ENCODE results near the gene ADAM11.

Gene ADAM11

DNA sequence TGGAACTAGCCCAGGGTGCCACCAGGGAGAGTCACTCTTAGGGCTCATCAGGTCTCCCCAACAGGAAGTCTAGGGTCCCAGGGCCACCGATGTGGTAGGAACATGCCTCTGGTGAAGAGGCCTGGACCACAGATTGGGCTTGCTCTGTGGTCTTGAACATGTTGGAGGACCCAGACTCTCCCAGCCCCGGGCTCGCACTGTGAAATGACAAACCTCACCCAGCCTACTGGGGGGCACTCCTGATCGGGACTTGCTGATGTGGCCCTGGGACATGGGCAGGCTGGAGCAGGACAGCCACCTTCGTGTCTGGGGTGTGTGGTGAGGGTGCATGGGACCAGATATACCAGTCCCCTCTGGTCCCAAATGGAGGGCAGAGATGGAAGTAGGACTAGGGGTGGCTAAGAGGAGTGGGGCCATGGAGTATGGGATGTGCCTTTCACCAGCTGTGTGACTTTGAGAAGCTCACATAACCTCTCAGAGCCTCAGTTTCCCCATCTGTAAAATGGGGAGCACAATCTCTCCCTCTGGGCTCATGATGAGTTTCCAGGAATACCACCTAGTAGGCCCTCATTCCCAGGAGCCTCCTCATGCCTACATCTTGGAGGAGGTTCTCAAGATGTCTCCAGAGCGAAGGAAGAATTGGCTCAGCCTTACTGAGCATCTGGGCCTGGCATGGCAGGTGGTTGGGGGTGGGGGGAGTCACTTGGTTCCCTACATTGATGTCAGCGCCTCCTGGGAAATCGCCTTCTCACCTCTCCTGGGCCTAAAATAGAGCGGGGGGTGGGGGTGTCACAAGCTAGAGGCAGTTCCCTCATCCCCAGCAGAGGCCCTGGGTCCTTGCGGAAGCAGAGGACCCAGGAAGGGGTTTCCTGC lies 1.5 kb upstream of the ADAM11 start:
- no peak overlapping the region for H3K27ac ChIP-seq (replicated peaks; ENCODE audit: low read length)
- H3K4me3 ChIP-seq (ENCODE audit: low read length in 2 of 2), result no peak overlapping the region
- peaks cover 0 to 3% of the 10 kb centered on the region in 2 donors for H3K9me3 ChIP-seq (replicated peaks in 1 of 2; ENCODE audit: control insufficient read depth in 2 of 2, insufficient read depth in 1 of 2, low read depth in 1 of 2, low read length in 2 of 2)
- no peak overlapping the region for H2BK120ac ChIP-seq (ENCODE audit: low read depth, low read length)
- no peaks in the 10 kb centered on the region for H3K36me3 ChIP-seq (replicated peaks in 1 of 2; ENCODE audit: control insufficient read depth in 2 of 2, insufficient read depth in 2 of 2, low read length in 2 of 2)
- no peaks in the 10 kb centered on the region for H3K79me1 ChIP-seq (ENCODE audit: low read depth, low read length)
- peak overlapping the region; percentile 3 for H2AK5ac ChIP-seq (ENCODE audit: low read depth, low read length)
- no peak overlapping the region for H3K9ac ChIP-seq (ENCODE audit: low read depth, low read length, poor library complexity)
- H3K23ac ChIP-seq (ENCODE audit: low read depth, low read length, poor library complexity), result no peak overlapping the region
- no peak overlapping the region for H4K91ac ChIP-seq (ENCODE audit: low read depth, low read length, poor library complexity)
- no peak overlapping the region for H3K4me2 ChIP-seq (ENCODE audit: insufficient read depth, low read length, poor library complexity, severe bottlenecking)
- no peak overlapping the region for H3K4ac ChIP-seq (ENCODE audit: low read length)
- H3K4me1 ChIP-seq (ENCODE audit: control insufficient read depth in 2 of 2, insufficient read depth in 1 of 2, low read depth in 1 of 2, low read length in 2 of 2), result peaks cover 4 to 6% of the 10 kb centered on the region in 2 donors
- H3K27me3 ChIP-seq (ENCODE audit: control insufficient read depth in 3 of 3, insufficient read depth in 3 of 3, low read depth in 1 of 3, low read length in 3 of 3), result peaks cover 2 to 36% (median 29%) of the 10 kb centered on the region in 3 experiments
- no CpG with 5 or more reads among the region's 10 CpGs for WGBS, 2 donors (ENCODE audit: extremely low coverage in 2 of 2, insufficient read length in 2 of 2, insufficient replicate concordance in 1 of 2)
- no peak overlapping the region for H2BK12ac ChIP-seq (ENCODE audit: low read length)
- peak overlapping the region; percentile 75 for H2BK5ac ChIP-seq (ENCODE audit: low read length)
- H2BK15ac ChIP-seq (ENCODE audit: low read length), result no peak overlapping the region
- H2AFZ ChIP-seq (ENCODE audit: low read length), result no peak overlapping the region
- H4K8ac ChIP-seq (ENCODE audit: low read depth, low read length), result no peak overlapping the region
- DNase-seq (ENCODE audit: low spot score), result no peak
- H3K18ac ChIP-seq (ENCODE audit: low read length), result no peak overlapping the region
- H3K14ac ChIP-seq (ENCODE audit: low read length), result peak overlapping the region; percentile 2

DNA sequence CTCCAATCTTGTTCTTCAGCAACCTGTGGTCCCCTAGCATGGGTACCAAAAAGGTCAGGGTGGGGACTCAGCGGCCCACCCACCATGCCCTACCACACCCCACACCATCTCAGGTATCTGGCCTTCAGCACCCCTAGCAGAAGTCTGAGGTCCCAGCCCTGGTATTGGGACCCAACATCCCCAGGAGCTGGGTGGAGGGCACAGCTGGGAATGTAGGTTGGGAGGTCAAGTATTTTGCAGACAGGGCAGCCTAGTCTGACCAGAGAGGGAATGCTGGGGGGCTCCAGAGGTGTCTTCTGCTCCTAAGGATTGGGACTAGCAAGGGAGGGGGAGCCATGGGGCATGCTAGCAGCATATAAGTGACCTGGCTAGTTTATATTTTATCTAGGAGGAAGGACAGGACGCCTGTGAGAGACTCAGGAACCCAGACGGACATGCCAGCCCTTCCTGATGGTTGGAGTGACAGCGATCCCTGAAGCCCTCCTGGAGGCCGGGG lies 822 bp upstream of the ADAM11 start:
- peak overlapping the region; percentile 43 for H3K23ac ChIP-seq (ENCODE audit: low read depth, low read length, poor library complexity)
- no peak overlapping the region for H3K4ac ChIP-seq (ENCODE audit: low read length)
- peak overlapping the region; percentile 97 for H3K4me2 ChIP-seq (ENCODE audit: insufficient read depth, low read length, poor library complexity, severe bottlenecking)
- H3K4me3 ChIP-seq (ENCODE audit: low read length in 2 of 2), result no peak overlapping the region
- peak overlapping the region; percentile 73 for H2BK12ac ChIP-seq (ENCODE audit: low read length)
- peak overlapping the region; percentile 75 for H2BK5ac ChIP-seq (ENCODE audit: low read length)
- H3K79me1 ChIP-seq (ENCODE audit: low read depth, low read length), result no peaks in the 10 kb centered on the region
- no peaks in the 10 kb centered on the region for H3K36me3 ChIP-seq (replicated peaks in 1 of 2; ENCODE audit: control insufficient read depth in 2 of 2, insufficient read depth in 2 of 2, low read length in 2 of 2)
- no peak overlapping the region for H3K14ac ChIP-seq (ENCODE audit: low read length)
- H2BK15ac ChIP-seq (ENCODE audit: low read length), result no peak overlapping the region
- peak overlapping the region; percentile 91 for H3K18ac ChIP-seq (ENCODE audit: low read length)
- H3K27me3 ChIP-seq (ENCODE audit: control insufficient read depth in 3 of 3, insufficient read depth in 3 of 3, low read depth in 1 of 3, low read length in 3 of 3), result peaks cover 2 to 39% (median 29%) of the 10 kb centered on the region in 3 experiments
- H4K8ac ChIP-seq (ENCODE audit: low read depth, low read length), result no peak overlapping the region
- H2BK120ac ChIP-seq (ENCODE audit: low read depth, low read length), result no peak overlapping the region
- H3K9me3 ChIP-seq (replicated peaks in 1 of 2; ENCODE audit: control insufficient read depth in 2 of 2, insufficient read depth in 1 of 2, low read depth in 1 of 2, low read length in 2 of 2), result peaks cover 0 to 3% of the 10 kb centered on the region in 2 donors
- H3K27ac ChIP-seq (replicated peaks; ENCODE audit: low read length), result no peak overlapping the region
- peak overlapping the region; percentile 95 for H2AFZ ChIP-seq (ENCODE audit: low read length)
- no peak overlapping the region for H4K91ac ChIP-seq (ENCODE audit: low read depth, low read length, poor library complexity)
- H3K9ac ChIP-seq (ENCODE audit: low read depth, low read length, poor library complexity), result no peak overlapping the region
- WGBS, 2 donors (ENCODE audit: extremely low coverage in 2 of 2, insufficient read length in 2 of 2, insufficient replicate concordance in 1 of 2), result no CpG with 5 or more reads among the region's 5 CpGs
- DNase-seq (ENCODE audit: low spot score), result no peak
- H2AK5ac ChIP-seq (ENCODE audit: low read depth, low read length), result peak overlapping the region; percentile 56
- H3K4me1 ChIP-seq (ENCODE audit: control insufficient read depth in 2 of 2, insufficient read depth in 1 of 2, low read depth in 1 of 2, low read length in 2 of 2), result peaks cover 4 to 6% of the 10 kb centered on the region in 2 donors

- peak overlapping the region; percentile 96 for H2AK5ac ChIP-seq (ENCODE audit: low read depth, low read length)
- peak overlapping the region; percentile 86 for H3K9ac ChIP-seq (ENCODE audit: low read depth, low read length, poor library complexity)
- H2BK15ac ChIP-seq (ENCODE audit: low read length), result peak overlapping the region; percentile 99
- H3K27me3 ChIP-seq (ENCODE audit: control insufficient read depth in 3 of 3, insufficient read depth in 3 of 3, low read depth in 1 of 3, low read length in 3 of 3), result peaks cover 2 to 39% (median 29%) of the 10 kb centered on the region in 3 experiments
- peak overlapping the region; percentile 97 for H3K4me2 ChIP-seq (ENCODE audit: insufficient read depth, low read length, poor library complexity, severe bottlenecking)
- peak overlapping the region; percentile 94 for H2BK120ac ChIP-seq (ENCODE audit: low read depth, low read length)
- H4K8ac ChIP-seq (ENCODE audit: low read depth, low read length), result no peak overlapping the region
- peak overlapping the region; percentile 76 for H3K4ac ChIP-seq (ENCODE audit: low read length)
- H4K91ac ChIP-seq (ENCODE audit: low read depth, low read length, poor library complexity), result no peak overlapping the region
- H2BK12ac ChIP-seq (ENCODE audit: low read length), result peak overlapping the region; percentile 84
- peaks cover 0 to 3% of the 10 kb centered on the region in 2 donors for H3K9me3 ChIP-seq (replicated peaks in 1 of 2; ENCODE audit: control insufficient read depth in 2 of 2, insufficient read depth in 1 of 2, low read depth in 1 of 2, low read length in 2 of 2)
- no CpG with 5 or more reads among the region's 60 CpGs for WGBS, 2 donors (ENCODE audit: extremely low coverage in 2 of 2, insufficient read length in 2 of 2, insufficient replicate concordance in 1 of 2)
- DNase-seq (ENCODE audit: low spot score), result no peak
- peak overlapping the region; percentile 73 for H3K23ac ChIP-seq (ENCODE audit: low read depth, low read length, poor library complexity)
- H3K36me3 ChIP-seq (replicated peaks in 1 of 2; ENCODE audit: control insufficient read depth in 2 of 2, insufficient read depth in 2 of 2, low read length in 2 of 2), result no peaks in the 10 kb centered on the region
- peaks cover 1% of the 10 kb centered on the region for H3K79me1 ChIP-seq (ENCODE audit: low read depth, low read length)
- peak overlapping the region; percentile 82 for H2BK5ac ChIP-seq (ENCODE audit: low read length)
- H3K27ac ChIP-seq (replicated peaks; ENCODE audit: low read length), result no peak overlapping the region
- peak overlapping the region; percentile 89 for H3K14ac ChIP-seq (ENCODE audit: low read length)
- H3K4me1 ChIP-seq (ENCODE audit: control insufficient read depth in 2 of 2, insufficient read depth in 1 of 2, low read depth in 1 of 2, low read length in 2 of 2), result peaks cover 4 to 6% of the 10 kb centered on the region in 2 donors
- H2AFZ ChIP-seq (ENCODE audit: low read length), result peak overlapping the region; percentile 89
- peak overlapping the region; percentile 48 to 74 for H3K4me3 ChIP-seq (ENCODE audit: low read length in 2 of 2)
- H3K18ac ChIP-seq (ENCODE audit: low read length), result peak overlapping the region; percentile 93
These were observed 513 bp downstream of the ADAM11 start for GRCh38 chr17:44759086-44759915.
